Myocyte (in vitro differentiated cells): ENCODE results near the gene CPA4. TPM values are rescaled to one million over a fixed set of nuclear protein-coding genes. Genes with fewer than 3 reads are reported as not detected.

Experiments used
- DNase-seq: peaks from one replicate; pipeline ENCODE4 v3.0.0-alpha.2; 2012; ENCODE audit warnings: low read depth
- total RNA-seq: library from RNA; depleted of rRNA; stranded (reverse); fragments of >200 nt; gene quantifications from 2 replicates; pipeline ENCODE4 v1.2.3, GENCODE V29; 2014

Gene CPA4
- total RNA-seq, 1 donor from 2014 or later, result 4.0 TPM

DNA sequence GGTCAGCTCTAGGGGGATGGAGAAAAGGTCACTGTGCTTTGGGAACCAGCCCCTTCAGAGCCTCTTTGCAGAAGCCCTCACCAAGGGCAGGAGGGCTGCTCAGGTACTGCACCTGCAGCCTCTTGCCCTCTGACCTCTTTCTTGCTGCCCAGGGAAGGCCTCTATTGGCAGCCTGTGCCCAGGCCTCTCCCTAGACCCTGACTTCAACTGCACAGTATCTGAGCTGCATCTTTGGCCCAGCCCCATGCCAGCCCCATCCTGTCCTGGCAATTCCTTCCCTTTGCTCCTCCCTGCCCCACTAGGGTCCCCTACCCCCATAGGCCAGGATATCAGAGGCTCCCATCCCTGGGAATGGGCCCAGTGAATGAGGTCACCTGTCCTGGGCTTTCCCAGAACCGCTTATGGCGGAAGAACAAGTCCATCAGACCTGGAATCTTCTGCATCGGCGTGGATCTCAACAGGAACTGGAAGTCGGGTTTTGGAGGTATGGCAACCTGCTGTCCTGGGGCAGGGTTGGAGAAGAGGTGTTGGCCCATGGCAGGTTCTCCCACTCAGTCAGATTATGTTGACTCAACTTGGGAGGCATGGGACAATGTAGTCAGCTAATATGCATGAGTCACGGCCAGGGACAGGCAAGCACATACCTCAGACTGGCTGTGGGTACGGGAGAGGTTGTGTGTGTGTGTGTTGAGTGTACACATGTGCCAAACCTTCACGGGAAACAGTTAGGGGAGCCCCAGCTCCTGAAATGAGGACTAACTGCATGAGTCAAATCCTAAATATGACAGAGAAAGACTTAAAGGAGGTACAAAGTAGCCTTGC lies 70.3 kb downstream of the CPA4 start:
- peak; percentile 96 for DNase-seq

DNA sequence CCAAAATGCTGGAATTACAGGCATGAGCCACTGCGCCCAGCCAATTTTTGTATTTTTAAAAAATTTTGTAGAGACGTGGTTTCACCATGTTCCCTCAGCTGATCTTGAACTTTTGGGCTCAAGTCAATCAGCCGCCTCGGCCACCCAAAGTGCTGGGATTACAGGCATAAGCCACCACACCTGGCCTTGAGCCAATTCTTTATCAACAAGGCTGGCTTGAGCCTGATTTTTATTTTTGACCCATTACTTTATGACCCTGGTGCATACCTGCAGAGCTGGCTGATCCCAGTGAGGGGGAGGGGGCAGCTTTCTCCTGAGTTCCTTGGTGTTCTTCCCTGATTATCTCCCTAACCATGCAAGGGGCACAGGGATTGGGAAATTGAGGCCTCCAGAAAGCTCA lies 71.5 kb downstream of the CPA4 start:
- peak; percentile 53 for DNase-seq

DNA sequence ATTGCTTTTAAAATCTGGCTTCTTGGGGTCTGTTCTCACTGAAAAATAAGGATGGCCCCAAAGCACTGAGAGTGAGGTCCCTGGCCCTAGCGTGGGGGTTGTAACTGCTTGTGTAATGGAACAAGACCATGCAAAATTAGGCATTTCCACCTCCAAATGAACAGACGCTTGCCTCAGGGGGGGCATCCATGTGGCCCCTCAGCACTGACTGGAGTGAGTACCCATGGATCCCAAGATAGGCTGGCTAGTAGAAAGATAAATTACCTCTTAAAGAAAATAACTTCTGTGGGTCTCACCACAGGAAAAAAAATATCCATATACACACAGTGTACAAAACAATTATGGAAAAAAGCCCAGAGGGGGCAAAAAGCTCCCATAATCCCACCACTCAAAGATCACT lies 72.1 kb downstream of the CPA4 start:
- no peak for DNase-seq

DNA sequence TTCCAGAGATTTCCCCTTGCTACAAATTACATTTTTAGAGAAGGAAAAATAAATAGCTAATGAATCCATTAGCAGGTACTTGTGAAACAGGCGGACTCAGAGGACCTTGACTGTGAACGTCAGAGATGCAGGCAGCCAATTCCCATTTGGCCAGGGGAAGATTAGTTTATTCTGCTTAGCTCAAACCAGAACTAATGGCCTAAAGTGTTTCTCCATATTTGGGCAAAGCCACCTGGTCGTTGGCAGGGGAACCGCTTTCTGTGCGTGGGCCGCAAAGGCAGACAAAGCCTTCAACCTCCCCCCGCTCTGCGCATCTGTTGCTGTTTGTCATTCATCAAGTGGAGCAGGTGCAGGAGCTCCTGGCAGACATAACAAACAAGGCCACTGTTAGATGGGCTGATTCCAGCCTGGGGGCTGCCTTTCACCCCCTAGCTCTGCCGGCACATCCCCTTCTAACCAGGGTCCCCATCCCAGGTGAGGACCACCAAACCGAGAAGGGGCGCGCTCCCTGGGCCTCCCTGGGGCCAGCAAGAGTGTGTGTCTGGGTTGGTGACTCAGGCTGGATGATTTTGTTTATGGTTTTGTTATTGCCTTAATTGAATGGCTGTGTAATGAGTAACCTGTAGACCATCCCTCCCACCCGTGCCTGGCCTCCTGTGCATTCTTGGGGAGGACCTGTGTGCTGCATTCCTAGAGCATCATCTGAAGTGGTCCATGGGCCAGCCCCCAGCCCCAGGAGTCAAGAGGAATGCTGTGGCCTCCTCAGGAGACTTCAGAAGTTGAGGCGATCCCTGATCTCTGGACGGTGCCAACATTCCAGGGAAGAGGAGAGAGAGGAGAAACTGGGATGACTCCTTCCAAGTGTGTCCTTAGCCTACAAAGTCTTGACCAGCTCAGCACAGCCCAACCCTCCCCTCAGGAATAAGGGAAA lies 72.8 kb downstream of the CPA4 start:
- DNase-seq, result peak; percentile 100

DNA sequence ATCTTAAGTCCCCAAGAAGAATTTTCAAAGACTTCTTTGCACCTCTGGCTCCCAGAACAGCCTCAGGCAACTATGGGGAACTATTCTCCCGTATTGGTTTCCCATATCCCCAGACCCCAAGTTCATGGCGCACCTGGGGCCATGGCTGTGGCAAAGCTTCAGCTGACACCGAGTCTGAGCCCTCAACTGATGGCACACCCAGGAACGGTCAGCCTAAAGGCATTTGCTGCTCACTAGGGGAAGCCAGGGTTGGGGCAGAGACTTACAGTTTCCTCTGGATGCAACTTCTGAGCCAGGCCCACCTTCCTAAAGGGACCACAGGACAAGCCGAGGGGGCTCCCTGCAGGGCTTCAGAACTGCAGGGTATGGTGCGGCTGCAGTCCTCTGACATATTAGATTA lies 73.6 kb downstream of the CPA4 start:
- DNase-seq, result peak; percentile 82

DNA sequence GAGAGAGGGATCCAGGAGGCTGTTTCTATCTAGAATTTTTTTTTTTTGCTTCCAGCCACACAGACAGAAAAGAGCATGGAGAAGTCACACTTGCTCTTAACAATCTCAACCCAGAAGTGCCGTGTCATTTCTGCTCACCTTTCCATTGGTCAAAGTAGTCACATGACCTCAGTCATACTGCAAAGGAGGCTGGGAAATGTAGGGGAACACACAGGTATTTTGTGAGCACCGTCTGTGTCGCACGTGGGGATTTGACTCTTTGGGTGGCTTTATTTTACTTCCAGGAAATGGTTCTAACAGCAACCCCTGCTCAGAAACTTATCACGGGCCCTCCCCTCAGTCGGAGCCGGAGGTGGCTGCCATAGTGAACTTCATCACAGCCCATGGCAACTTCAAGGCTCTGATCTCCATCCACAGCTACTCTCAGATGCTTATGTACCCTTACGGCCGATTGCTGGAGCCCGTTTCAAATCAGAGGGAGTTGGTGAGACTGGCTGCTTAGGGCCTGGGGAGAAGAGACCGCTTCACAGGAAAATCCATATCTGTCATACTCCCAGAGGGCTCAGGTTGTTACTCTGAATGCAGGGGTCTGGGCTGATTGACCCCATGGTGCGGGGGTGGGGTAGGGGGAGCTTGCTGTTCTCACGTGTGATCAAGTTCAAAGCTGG lies 74.3 kb downstream of the CPA4 start:
- peak; percentile 52 for DNase-seq

DNA sequence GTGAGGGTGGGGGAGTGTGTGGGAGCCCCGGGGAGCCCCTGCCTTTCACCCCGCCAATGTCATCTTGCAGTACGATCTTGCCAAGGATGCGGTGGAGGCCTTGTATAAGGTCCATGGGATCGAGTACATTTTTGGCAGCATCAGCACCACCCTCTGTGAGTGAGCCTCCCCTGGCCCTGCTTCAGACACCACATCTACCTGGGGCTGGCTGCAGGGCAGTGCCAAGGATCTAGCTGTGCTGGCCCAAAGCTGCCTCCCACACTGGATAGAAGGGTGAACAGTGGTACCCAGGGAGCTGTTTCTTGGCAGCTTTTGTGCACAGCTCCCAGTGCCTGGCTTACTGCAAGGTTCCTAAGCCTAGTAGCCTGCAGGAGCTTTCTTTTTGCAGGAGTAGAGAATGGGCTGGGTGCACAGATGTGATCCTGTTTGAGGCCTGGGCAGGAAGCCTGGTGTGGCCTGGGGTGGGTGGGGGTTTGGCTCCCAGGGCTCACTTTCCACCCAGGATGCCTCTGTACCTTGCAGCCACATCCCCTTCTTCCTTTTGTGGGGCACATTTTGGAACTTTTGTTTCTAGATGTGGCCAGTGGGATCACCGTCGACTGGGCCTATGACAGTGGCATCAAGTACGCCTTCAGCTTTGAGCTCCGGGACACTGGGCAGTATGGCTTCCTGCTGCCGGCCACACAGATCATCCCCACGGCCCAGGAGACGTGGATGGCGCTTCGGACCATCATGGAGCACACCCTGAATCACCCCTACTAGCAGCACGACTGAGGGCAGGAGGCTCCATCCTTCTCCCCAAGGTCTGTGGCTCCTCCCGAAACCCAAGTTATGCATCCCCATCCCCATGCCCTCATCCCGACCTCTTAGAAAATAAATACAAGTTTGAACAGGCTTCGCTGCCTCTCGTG lies 75.1 kb downstream of the CPA4 start:
- no peak for DNase-seq

DNA sequence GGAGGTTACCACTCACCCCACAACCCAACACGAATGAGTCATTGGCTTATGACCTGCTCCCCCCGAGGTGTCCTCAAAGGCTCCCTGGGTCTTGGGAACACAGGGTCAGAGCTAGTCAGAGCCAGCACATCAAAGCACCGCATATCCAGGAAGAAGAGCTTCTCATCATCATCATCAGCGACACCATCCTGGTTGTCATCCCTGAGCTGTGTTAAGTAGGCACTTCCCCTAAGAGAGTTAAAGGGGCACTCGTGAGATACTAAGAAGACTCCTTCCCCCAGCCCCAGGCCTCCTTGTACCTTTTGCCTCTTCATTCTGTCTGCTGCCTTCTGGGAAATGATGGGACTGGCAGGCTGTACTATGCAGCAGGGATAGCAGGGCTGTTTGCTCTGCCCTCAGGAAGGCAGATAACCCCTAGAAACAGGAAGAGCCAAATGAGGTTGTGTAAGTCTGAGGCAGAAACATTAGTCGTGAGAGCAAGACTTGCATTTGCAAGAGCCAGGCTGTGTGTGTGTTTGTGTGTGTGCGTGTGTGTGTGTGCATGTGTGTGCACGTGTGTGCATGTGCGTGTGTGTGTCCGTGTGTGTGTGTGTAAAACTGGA lies 76.2 kb downstream of the CPA4 start:
- DNase-seq, result peak; percentile 94

DNA sequence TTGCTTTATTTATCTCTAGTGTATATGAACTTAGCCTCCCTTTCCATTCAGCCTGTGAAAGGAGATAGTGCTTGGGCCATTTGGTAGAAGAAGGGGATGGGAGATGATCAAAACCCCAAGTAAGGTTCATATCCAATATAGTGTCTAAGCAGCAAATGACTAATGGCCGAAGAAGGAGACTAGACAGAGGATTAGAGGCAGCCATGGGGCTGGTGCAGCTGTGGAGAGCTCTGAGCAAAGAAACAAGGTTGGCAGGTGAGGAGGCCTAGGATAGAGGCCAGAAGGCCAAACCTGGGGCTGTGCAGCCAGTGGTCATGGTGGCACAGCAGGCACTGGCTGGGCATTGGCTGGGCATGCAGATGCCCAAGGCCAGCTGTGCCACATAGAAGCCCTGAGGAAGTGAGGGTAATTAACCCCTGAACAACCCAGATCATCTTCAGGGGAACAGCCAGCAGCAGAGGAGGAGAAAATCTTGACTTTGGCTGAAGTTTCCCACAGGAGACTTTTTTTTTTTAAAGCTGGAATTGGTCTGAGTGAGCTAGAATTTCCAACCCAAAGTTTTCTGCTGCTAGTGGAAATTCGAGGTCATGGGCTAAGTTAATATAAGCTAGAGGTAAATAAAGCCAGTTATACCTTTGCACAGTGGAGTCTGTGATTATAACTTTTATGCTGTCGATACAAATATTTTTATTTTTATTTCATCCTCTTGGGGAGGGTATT lies 77.0 kb downstream of the CPA4 start:
- peak; percentile 68 for DNase-seq

DNA sequence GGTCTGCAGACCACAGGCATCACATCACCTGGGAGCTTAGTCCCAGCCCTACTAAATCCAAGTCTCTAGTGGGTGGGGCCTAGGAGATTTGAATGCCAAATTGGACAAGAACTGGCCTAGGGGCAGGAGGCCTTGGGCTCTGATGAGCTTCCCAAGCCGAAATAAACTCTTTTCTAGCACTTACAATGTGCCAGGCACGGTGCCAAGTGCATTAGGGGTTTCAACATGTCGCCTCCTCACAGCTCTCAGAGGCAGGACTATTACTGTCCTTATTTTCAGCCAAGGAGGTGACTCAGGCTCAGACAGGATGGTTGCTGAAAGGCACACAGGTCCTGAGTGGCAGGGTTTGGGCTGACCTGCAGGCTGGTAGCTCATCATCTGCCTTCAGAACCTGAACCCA lies 78.1 kb downstream of the CPA4 start:
- DNase-seq, result peak; percentile 44

DNA sequence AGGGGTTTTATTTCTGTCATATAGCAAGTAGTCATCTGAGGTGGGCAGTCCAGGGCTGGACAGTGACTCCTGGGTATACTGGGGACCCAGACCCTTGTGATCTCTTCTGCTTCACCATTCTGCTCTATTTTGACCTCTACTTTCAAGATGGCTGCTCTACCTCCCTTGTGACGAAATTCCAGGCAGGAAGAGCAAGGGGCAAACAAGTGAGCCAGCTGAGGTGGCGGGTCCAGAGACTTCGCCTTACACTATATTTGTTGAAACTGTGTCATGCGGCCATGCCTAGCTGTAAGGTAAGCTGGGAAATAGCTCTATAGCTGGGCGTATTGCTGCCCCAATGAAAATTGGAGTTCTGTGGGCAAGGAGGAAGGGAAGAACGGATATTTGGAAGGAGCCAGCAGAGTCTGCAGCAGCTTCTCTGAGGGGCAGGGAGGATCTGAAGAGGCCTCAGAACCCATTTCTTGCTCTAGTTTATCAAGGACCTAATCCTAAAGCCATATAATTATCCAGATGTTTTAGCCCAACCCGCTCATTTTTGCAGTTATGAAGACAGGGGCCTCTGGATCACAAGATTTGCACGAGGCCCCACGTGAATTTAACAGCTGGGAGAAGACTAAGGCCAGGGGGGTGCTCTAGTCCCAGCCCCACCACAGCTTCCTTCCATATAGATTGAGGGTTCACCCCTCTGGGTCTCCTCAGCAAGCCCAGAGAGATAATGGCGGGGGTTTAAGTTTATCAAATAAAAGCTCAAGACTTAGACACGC lies 79.6 kb downstream of the CPA4 start:
- DNase-seq, result peak; percentile 26

Other genes starting within 250 kb of the CPA4 start
- 31.9 and 38.2 TPM in 2 replicates for gene ZC3HC1, start 241.8 kb upstream of the CPA4 start, total RNA-seq
- 39.4 and 44.8 TPM in 2 replicates for gene KLHDC10, start 222.6 kb upstream of the CPA4 start, total RNA-seq
- 17.2 and 20.2 TPM in 2 replicates for gene TMEM209, start 87.8 kb upstream of the CPA4 start, total RNA-seq
- not detected in 2 replicates for gene SSMEM1, start 85.3 kb upstream of the CPA4 start, total RNA-seq
- not detected in 2 replicates for gene CPA2, start 26.3 kb upstream of the CPA4 start, total RNA-seq
- 0.16 and 0.21 TPM in 2 replicates for gene CPA5, start 51.7 kb downstream of the CPA4 start, total RNA-seq
- gene CPA1, start 87.3 kb downstream of the CPA4 start, total RNA-seq, result 1.3 and 6.5 TPM in 2 replicates
- 10.6 and 12.0 TPM in 2 replicates for gene CEP41, start 147.9 kb downstream of the CPA4 start, total RNA-seq
- gene MEST, start 198.9 kb downstream of the CPA4 start, total RNA-seq, result 129 and 151 TPM in 2 replicates